ENCODE measurements around the gene VMO1. TPM values are rescaled to one million over a fixed set of nuclear protein-coding genes. Genes with fewer than 3 reads are reported as not detected.
A peak's percentile ranks its signal among the peaks of the same experiment; 100 is the strongest.

The VMO1 gene
- polyA plus RNA-seq, 1 donor from 2014 or later, result 1.6 TPM

GRCh38 chr17:4833941-4834680 lies 47.9 kb upstream of the VMO1 start:
- Histone ChIP-seq H3K79me2 (replicated peaks; ENCODE audit: insufficient read depth, low read length) (peaks cover 52% of the 10 kb centered on the region), H3K9me2 (ENCODE audit: insufficient read depth, low read length) (no peaks in the 10 kb centered on the region), H3K27ac (ENCODE audit: low read length) (peak overlapping the region; percentile 87), H3K9ac (ENCODE audit: low read length) (peak overlapping the region; percentile 95), H2AFZ (ENCODE audit: low read depth, low read length) (peak overlapping the region; percentile 56), H3K27me3 (ENCODE audit: insufficient read depth, low read depth, low read length) (no peaks in the 10 kb centered on the region), H3K4me3 (ENCODE audit: low read length) (peak overlapping the region; percentile 100), H3K9me3 (ENCODE audit: low read length) (no peaks in the 10 kb centered on the region), H4K20me1 (ENCODE audit: insufficient read depth) (no peaks in the 10 kb centered on the region), H3K4me2 (ENCODE audit: low read length) (peak overlapping the region; percentile 97), H3K36me3 (ENCODE audit: insufficient read depth, low read length) (no peaks in the 10 kb centered on the region), H3F3A (ENCODE audit: insufficient read depth, low read length, poor library complexity, severe bottlenecking) (no peaks in the 10 kb centered on the region)
- TF ChIP-seq REST (IDR thresholded peaks at IDR 0.05; ENCODE audit: borderline replicate concordance) (no peak), MXI1 (conservative IDR thresholded peaks at IDR 0.05; ENCODE audit: poor library complexity, severe bottlenecking) (peak; percentile 28), POLR2AphosphoS5 (IDR thresholded peaks at IDR 0.05) (peak; percentile 35)

GRCh38 chr17:4833178-4833940 lies 47.2 kb upstream of the VMO1 start, which contains the start of gene MINK1:
TSS of gene MINK1 (plus strand) at chr17:4833340. CDS start at chr17:4833584, 244 bp downstream.
- H3K79me2 ChIP-seq (replicated peaks; ENCODE audit: insufficient read depth, low read length), result peaks cover 48% of the 10 kb centered on the region
- H3K4me3 ChIP-seq (ENCODE audit: low read length), result peak within 1 kb of the TSS; percentile 100
- H3F3A ChIP-seq (ENCODE audit: insufficient read depth, low read length, poor library complexity, severe bottlenecking), result no peaks in the 10 kb centered on the region
- H3K27ac ChIP-seq (ENCODE audit: low read length), result peak within 1 kb of the TSS; percentile 91
- H2AFZ ChIP-seq (ENCODE audit: low read depth, low read length), result peak within 1 kb of the TSS; percentile 70
- peak within 1 kb of the TSS; percentile 95 for H3K9ac ChIP-seq (ENCODE audit: low read length)
- no peaks in the 10 kb centered on the region for H4K20me1 ChIP-seq (ENCODE audit: insufficient read depth)
- H3K4me2 ChIP-seq (ENCODE audit: low read length), result peak within 1 kb of the TSS; percentile 97
- TF ChIP-seq MXI1 (conservative IDR thresholded peaks at IDR 0.05; ENCODE audit: poor library complexity, severe bottlenecking) (peak; percentile 58), TAF1 (IDR thresholded peaks at IDR 0.05; ENCODE audit: low read depth) (peak; percentile 78), POLR2AphosphoS5 (IDR thresholded peaks at IDR 0.05) (peak; percentile 94), CTCF (IDR thresholded peaks at IDR 0.05; ENCODE audit: poor library complexity, severe bottlenecking) (no peak), REST (IDR thresholded peaks at IDR 0.05; ENCODE audit: borderline replicate concordance) (peak; percentile 10), SMC3 (conservative IDR thresholded peaks at IDR 0.05; ENCODE audit: poor library complexity) (peak; percentile 33)
- H3K9me2 ChIP-seq (ENCODE audit: insufficient read depth, low read length), result no peaks in the 10 kb centered on the region
- H3K9me3 ChIP-seq (ENCODE audit: low read length), result no peaks in the 10 kb centered on the region
- H3K36me3 ChIP-seq (ENCODE audit: insufficient read depth, low read length), result no peaks in the 10 kb centered on the region
- H3K27me3 ChIP-seq (ENCODE audit: insufficient read depth, low read depth, low read length), result no peaks in the 10 kb centered on the region
